SKM-1 treated with dmso at 0.1 percent for 144 hours (cell line): ENCODE data around the gene EPHB1.

Source experiments
- DNase-seq: peaks from one replicate; lab custom pipeline; 2025; ENCODE audit not compliant: unreplicated experiment; lab: John Stamatoyannopoulos, UW

The EPHB1 gene

GRCh38 chr3:135076341-135076740 is 281.3 kb downstream of the EPHB1 start:
- no peak for DNase-seq

DNA sequence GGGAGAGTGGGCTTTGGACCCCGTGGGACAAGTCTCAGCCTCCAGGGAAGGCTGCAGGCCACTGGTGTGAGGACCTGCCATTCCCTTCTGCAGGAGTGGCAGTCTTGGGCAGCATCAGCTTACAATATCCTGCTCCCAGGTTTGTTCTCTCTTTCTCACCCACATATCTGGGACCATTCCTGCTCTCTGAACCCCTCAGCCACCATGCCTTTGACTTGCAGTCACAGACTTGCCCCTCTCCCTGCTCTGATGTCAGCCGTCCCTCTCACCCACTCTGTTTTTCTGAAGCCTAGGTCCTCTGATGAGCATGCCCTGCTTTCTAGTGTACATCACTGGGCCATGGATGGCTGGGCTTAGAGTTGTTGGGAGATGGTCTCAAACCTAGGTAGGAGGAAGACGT is 282.1 kb downstream of the EPHB1 start:
- no peak for DNase-seq

GRCh38 chr3:135078283-135078682 is 283.2 kb downstream of the EPHB1 start:
- DNase-seq: no peak

GRCh38 chr3:135079095-135079494 is 284.0 kb downstream of the EPHB1 start:
- no peak for DNase-seq

DNA sequence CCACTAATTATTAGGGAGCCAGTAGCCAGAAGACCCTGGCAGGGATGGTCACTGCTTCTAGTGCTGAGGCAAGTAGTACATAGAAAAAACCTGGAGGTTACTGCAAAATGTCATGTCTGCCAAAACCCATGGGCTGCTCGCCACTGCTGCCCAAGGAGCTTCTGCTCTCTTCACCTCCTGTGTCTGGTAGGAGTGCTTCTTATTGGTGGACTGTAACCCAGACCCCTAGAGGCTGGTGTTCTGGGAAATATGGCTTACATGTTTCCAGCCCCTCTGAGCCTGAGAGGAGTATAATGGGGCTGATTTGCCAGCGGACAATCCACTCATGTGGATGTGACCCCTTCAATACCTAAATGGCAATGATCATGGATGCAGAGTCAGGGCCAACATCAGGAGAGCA is 286.4 kb downstream of the EPHB1 start:
- no peak for DNase-seq

DNA sequence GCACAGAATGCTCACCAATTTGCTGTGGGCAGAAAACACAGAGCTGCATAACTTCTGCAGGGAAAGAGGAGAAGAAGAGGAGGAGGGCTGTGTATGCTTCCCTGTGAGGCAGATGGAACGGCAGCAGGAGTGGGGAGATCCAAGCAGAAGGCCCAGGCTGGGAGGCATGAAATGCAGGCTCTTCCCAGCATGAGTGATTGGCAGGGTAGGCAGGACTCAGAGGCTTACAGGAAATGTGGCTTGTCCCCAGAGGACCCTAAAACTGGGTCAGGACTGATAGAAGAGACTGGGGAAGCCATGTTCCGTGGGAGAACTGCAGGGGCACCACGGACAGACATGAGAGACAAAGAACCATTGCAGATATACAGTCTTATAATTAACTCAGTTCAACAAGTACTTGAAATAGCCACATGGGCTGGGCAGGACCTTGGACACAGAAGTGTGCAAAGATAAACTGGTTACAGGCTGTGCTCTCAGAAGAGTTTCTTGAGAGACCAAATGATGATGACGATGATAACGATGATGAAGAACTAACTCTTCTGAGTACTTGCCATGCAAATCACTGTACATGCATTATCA is 286.9 kb downstream of the EPHB1 start:
- no peak for DNase-seq

- no peak for DNase-seq
These were observed 287.6 kb downstream of the EPHB1 start for GRCh38 chr3:135082706-135083105.

DNA sequence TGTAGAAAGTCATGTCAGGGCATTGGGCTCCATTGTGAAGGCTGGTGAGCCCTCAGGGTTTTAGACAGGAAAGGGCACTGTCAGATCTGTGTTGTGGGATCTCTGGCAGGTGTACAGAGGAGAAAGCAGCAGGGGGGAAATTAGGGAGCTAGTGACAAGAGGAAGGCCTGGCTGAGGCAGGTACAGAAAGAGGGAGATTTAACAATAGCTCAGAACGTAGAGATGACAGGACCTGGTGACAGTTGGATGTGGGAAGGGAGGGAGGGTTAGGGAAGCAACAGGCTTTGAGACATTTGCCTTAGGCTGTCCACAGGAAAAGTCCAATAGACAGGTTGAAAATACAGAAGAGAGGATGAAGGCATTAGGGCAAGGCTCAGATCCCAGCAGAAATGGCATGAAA is 288.1 kb downstream of the EPHB1 start:
- DNase-seq: no peak

GRCh38 chr3:135083756-135084155 is 288.7 kb downstream of the EPHB1 start:
- no peak for DNase-seq

DNA sequence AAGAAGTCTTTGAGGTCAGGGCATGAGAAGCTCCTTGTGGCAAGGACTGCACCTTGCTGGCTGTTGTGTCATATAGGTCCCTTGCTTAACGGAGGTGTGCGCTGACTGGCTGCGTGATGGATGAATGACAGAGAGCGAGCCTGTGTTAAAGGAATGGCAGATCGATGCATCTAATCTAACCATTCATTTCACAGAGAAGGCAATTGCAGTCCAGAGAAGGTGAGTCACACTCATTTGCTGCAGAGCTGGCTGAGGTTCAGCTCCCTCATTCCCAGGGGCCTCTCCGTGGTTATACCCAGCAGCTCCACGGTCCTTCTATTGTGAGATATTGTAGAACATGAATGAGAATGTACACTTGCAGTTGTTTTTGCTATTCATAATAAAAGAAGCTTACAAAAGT is 289.3 kb downstream of the EPHB1 start:
- no peak for DNase-seq

DNA sequence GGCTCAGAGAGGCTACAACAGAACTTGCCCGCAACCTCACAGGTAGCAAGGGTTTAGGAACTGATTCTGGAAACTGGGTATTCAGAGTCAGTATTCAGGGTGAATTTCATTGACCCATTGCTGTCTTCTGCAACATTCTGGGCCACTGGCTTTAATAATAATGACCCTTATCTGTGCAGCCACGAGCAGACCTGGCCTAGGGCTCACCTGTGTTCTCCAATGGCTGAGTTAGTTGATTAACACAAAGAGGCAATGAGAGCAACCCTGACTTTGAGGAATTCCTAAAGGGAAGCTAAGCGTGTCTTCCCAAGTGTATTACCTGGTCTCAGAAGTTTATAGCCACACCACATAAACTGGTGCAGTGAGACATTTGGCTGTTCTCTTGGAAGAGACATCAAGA is 289.9 kb downstream of the EPHB1 start:
- DNase-seq: no peak

DNA sequence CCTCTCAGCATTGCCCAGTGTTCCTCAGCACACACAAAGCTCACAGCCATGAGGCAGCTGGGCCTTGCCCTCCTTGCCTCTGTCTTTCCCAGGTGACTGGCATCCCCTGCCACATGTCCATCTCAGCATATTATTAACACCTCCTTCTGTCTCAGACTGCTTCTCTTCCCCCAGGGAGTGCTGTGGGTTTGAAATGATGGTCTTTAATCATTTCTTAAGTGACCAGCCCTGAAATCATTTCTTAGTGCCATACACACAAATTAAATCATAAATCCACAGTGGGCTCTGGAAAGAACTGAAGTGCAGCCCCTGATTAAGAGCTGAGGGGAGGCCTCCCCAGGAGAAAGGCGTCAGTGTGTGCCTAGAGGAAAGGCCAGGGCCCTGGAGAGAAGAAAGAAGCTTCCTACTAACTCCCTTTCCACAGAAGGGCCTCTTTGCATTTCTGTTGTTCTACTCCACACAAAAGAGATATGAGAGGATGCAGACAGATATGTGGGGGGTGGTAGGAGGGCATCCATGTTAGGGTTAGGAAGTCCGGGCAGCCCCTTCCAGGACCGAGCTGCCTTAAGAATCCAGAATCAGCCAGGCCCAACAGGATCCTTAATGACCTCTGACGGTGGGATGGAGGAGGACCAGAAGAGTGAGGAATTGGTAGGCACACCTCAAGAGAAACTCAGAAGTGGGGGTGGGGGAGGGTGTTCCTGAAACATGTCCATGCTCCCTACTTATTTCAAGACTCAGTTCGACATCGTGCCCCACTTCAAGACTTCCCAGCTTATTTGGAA is 290.8 kb downstream of the EPHB1 start:
- DNase-seq: no peak

- DNase-seq: no peak
These were observed 292.7 kb downstream of the EPHB1 start for GRCh38 chr3:135087782-135088181.

- no peak for DNase-seq
These were observed 294.4 kb downstream of the EPHB1 start for GRCh38 chr3:135089451-135089850.

DNA sequence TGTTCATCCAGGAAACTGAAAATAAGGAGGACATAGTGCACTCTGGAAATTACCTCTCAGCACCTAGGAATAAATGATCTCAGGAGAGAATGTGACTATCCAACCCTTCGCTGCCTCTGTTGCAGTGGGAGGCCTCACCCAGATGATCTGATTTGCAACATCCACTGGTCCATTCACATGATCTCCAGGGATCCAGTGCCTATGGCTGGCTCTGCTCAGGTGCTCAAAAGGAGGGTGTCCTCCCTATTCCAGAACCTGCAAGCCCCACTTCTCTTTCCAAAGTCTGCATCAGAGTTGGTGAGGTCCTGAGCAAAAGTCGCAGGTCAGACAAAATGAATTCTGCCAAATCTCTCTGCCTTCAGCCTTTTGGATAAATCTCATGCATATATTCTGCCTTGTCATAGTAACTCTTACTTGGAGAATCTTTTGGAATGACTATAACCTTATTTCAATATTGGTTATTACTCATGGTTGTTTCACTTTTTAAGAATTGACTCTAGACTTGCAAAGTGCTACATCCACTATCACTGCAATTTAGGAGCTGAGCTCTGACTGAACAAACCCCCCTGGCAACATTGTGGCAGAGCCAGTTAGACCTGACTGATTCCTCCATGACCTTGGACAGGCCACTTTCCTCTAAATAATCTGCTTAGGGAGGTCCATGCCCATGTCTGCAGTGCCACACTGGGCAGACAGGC is 295.1 kb downstream of the EPHB1 start:
- DNase-seq: no peak

- no peak for DNase-seq
These were observed 296.9 kb downstream of the EPHB1 start for GRCh38 chr3:135091946-135092345.

GRCh38 chr3:135093121-135093520 is 298.1 kb downstream of the EPHB1 start:
- no peak for DNase-seq

DNA sequence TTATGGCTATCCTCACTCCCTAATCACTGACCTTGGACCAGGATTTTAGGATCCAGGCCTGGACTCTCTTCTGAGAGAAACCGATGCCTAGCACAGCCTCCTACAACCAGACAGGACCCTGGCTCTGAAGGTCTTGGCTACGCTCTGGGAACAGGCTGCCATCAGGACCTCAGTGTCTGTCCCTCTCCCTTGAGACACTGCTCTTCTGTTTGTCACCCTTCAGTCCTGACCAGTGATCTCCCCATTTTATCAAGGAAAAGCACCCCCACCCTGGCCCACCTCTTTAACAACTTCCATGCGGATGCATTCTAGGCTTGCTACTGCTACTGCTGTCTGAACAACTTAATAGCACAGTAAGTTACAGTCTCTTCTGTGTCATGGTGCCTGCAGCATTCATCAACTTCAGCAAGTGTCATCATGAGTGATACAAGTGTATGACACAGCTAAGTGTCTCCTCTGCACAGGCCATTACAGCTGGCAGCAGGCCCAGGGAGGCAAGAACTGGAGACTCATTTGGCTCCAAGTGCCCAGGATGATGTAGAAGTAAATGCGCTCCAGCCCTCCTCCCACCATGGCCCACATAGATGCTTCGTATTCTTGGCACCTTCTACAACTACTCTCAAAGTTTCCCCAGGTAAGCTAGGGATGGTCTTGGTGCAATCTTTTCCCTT is 302.4 kb downstream of the EPHB1 start:
- DNase-seq: no peak

GRCh38 chr3:135099734-135100355 is 304.8 kb downstream of the EPHB1 start:
- no peak for DNase-seq

- no peak for DNase-seq
These were observed 305.3 kb downstream of the EPHB1 start for GRCh38 chr3:135100366-135100765.

- no peak for DNase-seq
These were observed 308.9 kb downstream of the EPHB1 start for GRCh38 chr3:135103917-135104316.
